SU-DHL-6 (cell line): ENCODE data around the gene MYL6B.

Experiments
- CTCF ChIP-seq: fragments of 200-600 bp; sonication (generic); IDR thresholded peaks from one replicate; pipeline ENCODE4 v1.5.1; 2017; ENCODE audit warnings: antibody characterized with exemption, mild to moderate bottlenecking, low read length, moderate library complexity; ENCODE audit not compliant: insufficient read depth, poor library complexity, severe bottlenecking
- EZH2phosphoT487 ChIP-seq: fragments of 200-600 bp; sonication (generic), shearing (Covaris generic); conservative IDR thresholded peaks from 2 replicates; pipeline ENCODE4 v1.6.1; 2018; ENCODE audit warnings: mild to moderate bottlenecking, antibody characterized with exemption, low read length, moderate library complexity, mixed read lengths

- TF ChIP-seq CTCF (no peak), EZH2phosphoT487 (no peak)
These were observed 53.1 kb downstream of the MYL6B start for GRCh38 chr12:56205445-56205844.
